Measurements from ENCODE around the gene RAB3C.

- TF ChIP-seq EZH2 (IDR thresholded peaks at IDR 0.05; ENCODE audit: low read depth, unreplicated experiment): no peak
- TF ChIP-seq CTCF (conservative IDR thresholded peaks at IDR 0.05; ENCODE audit: low read depth in 2 of 2): no peak
- TF ChIP-seq EZH2phosphoT487 (IDR thresholded peaks at IDR 0.05; ENCODE audit: unreplicated experiment): no peak
- no peak for TF ChIP-seq POLR2AphosphoS5 (IDR thresholded peaks at IDR 0.05; ENCODE audit: low read depth)
These were observed 227.2 kb downstream of the RAB3C start for GRCh38 chr5:58810086-58810485.
